Right atrium auricular region (tissue), 2 donors: ENCODE results near the gene UBE2E2. TPM values are rescaled to one million over a fixed set of nuclear protein-coding genes. Genes with fewer than 3 reads are reported as not detected.

Experiments
- DNase-seq: peaks from one replicate; pipeline ENCODE4 v3.0.0-alpha.2; 2019; ENCODE audit warnings: low spot score
- H3K27ac ChIP-seq, 2 donors: fragments of 200-600 bp; sonication (generic); 1 replicate in 1 of 2; 2 replicates in 1 of 2; pipeline ENCODE4 v1.5.1; 2016 to 2019
- H3K27me3 ChIP-seq, 2 donors: fragments of 200-600 bp; sonication (generic); one replicate each; pipeline versions ENCODE4 v1.5.1 to v1.6.0; 2017 to 2019
- H3K36me3 ChIP-seq: fragments of 200-600 bp; sonication (generic); one replicate; pipeline ENCODE4 v1.5.1; 2016
- H3K4me1 ChIP-seq, 2 donors: fragments of 200-600 bp; sonication (generic); one replicate each; pipeline versions ENCODE4 v1.5.1 to v1.6.0; 2017 to 2019
- H3K4me3 ChIP-seq, 2 donors: fragments of 200-600 bp; sonication (generic); 1 replicate in 1 of 2; 2 replicates in 1 of 2; pipeline ENCODE4 v1.5.1; 2017 to 2019; ENCODE audit warnings: mild to moderate bottlenecking in 1 of 2, moderate library complexity in 1 of 2
- H3K9me3 ChIP-seq, 2 donors: fragments of 200-600 bp; sonication (generic); one replicate each; pipeline ENCODE4 v1.5.1; 2019
- total RNA-seq, 2 donors: library from RNA; depleted of rRNA; stranded (reverse); fragments of >200 nt; gene quantifications; one replicate each; pipeline ENCODE4 v1.1.0, GENCODE V29; 2016
- TF ChIP-seq, protein P1 (sequence below), 2 donors: fragments of 200-600 bp; sonication (generic); IDR thresholded peaks; one replicate each; pipeline ENCODE4 v1.5.1; 2019; ENCODE audit warnings: antibody characterized with exemption in 2 of 2

Gene UBE2E2
- total RNA-seq, 2 donors from 2014 or later, result 31.0 to 36.7 TPM

DNA sequence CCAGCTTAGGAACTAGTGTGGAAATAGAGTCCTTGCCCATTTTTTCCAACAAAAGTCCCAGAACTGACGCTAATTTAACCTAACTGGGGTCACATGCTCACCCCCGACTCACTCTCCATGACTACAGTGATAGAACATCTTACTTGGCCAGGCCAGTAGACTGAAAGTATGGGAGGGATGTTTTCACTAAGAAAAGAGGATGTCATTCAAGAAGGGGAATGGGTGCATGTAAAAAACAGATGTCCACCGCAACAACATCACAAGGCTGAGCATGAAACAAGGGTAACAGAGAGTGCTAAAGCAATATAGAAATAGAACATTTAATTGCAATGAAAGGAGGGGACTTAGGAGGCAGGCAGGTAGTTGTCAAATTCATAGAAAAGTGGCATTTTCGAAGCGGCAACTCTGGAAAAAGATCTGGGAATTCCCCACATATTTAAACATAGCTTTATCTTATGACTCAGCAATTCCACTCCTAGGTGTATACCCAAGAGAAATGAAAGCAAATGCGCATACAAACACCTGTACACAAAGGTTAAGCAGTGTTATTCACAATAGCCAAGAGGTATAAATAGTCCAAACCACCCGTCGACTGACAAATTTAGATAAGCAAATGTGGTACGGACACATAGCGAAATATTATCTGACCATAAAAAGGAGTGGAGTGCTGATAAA lies 41.1 kb upstream of the UBE2E2 start:
- no peak for DNase-seq
- TF ChIP-seq, protein P1, sequence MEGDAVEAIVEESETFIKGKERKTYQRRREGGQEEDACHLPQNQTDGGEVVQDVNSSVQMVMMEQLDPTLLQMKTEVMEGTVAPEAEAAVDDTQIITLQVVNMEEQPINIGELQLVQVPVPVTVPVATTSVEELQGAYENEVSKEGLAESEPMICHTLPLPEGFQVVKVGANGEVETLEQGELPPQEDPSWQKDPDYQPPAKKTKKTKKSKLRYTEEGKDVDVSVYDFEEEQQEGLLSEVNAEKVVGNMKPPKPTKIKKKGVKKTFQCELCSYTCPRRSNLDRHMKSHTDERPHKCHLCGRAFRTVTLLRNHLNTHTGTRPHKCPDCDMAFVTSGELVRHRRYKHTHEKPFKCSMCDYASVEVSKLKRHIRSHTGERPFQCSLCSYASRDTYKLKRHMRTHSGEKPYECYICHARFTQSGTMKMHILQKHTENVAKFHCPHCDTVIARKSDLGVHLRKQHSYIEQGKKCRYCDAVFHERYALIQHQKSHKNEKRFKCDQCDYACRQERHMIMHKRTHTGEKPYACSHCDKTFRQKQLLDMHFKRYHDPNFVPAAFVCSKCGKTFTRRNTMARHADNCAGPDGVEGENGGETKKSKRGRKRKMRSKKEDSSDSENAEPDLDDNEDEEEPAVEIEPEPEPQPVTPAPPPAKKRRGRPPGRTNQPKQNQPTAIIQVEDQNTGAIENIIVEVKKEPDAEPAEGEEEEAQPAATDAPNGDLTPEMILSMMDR (IDR thresholded peaks at IDR 0.05), result no peak
- Histone ChIP-seq H3K36me3 (no peaks in the 10 kb centered on the region), H3K27ac (no peak overlapping the region), H3K27me3 (no peaks in the 10 kb centered on the region), H3K9me3 (no peaks in the 10 kb centered on the region), H3K4me3 (no peak overlapping the region), H3K4me1 (no peaks in the 10 kb centered on the region)

DNA sequence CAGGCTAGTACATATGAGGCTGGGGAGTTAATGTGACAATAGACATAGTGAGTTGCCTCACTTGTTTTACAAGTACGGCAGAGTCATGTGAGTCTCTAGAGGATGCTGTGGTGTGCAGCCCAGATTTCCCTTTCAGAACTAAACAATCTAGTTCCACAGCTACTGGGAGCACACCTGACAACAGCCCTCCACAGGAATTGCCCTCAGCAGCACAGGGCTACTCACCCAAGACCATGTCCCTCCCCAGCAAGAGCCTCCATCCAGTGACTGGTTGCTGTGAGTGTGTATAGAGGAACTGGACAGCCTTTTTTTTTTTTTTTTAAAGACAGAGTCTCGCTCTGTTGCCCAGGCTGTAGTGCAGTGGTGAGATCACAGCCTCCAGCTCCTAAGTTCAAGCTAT lies 40.2 kb upstream of the UBE2E2 start:
- Histone ChIP-seq H3K27ac (no peak overlapping the region), H3K36me3 (no peaks in the 10 kb centered on the region), H3K4me3 (no peak overlapping the region), H3K4me1 (no peaks in the 10 kb centered on the region), H3K27me3 (no peaks in the 10 kb centered on the region), H3K9me3 (no peaks in the 10 kb centered on the region)
- no peak for DNase-seq
- TF ChIP-seq, protein P1 (IDR thresholded peaks at IDR 0.05), result no peak

DNA sequence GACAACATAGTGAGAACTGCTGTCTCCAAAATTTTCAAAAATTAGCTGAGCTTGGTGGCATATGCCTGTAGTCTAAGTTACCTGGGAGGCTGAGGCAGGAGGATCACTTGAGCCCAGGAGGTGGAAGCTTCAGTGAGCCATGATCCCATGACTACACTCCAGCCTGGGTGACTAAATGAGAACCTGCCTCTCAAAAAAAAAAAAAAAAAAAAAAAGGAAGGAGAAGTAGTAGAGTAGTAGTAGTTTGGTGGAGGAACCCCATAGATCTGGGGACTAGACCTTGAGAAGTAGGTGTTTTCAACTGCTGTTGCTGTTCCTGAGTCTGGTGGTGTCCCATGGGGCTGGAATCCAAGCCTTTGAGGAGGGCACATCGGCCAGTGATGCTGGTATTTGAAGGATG lies 38.4 kb upstream of the UBE2E2 start:
- no peaks in the 10 kb centered on the region for H3K9me3 ChIP-seq
- no peaks in the 10 kb centered on the region for H3K4me1 ChIP-seq
- H3K36me3 ChIP-seq, result no peaks in the 10 kb centered on the region
- no peak for DNase-seq
- no peaks in the 10 kb centered on the region for H3K27me3 ChIP-seq
- TF ChIP-seq, protein P1 (IDR thresholded peaks at IDR 0.05), result no peak
- H3K4me3 ChIP-seq, result no peak overlapping the region
- no peak overlapping the region for H3K27ac ChIP-seq

DNA sequence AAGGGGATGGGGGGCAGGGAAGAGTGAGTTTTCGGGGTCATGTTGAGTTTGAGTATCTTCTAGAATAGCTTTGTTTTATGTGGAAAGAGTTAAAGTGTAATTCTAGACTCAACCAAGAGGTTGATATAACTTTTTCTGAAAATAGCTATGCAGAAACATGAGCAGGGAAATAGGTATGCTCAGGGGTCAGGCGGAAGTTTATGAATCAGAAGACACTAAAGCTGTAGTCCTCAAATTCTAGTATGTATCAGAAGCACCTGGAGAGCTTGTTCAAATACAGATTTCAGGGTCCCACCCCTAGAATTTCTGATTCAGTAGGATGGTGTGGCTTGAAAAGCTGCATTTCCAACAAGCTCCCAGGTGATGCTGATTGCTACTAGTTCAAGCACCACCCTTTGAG lies 37.6 kb upstream of the UBE2E2 start:
- H3K4me3 ChIP-seq, result no peak overlapping the region
- H3K27me3 ChIP-seq, result no peaks in the 10 kb centered on the region
- no peak overlapping the region for H3K27ac ChIP-seq
- no peak for DNase-seq
- no peaks in the 10 kb centered on the region for H3K4me1 ChIP-seq
- no peaks in the 10 kb centered on the region for H3K36me3 ChIP-seq
- TF ChIP-seq, protein P1 (IDR thresholded peaks at IDR 0.05), result no peak
- no peaks in the 10 kb centered on the region for H3K9me3 ChIP-seq

DNA sequence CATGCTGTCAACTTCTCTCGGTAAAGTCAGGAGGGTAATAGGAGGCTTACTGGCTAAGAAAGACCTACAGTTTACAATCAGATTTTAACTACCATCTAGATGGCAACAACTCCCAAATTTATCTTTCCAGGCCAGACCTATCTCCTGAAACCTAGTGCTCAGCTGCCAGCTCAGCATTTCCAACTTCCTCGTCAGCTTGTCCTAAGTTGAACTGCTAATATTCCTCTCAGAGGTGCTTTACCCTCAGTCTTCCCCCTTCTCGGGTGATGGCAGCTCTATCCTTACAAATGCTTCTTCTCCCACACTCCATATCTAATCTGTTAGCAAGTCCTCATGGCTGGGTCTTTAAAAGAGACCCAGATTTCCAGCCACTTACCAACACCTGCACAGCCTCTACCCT lies 36.9 kb upstream of the UBE2E2 start:
- no peaks in the 10 kb centered on the region for H3K9me3 ChIP-seq
- no peak overlapping the region for H3K27ac ChIP-seq
- H3K4me3 ChIP-seq, result no peak overlapping the region
- TF ChIP-seq, protein P1 (IDR thresholded peaks at IDR 0.05), result no peak
- DNase-seq, result no peak
- H3K27me3 ChIP-seq, result no peaks in the 10 kb centered on the region
- H3K4me1 ChIP-seq, result no peaks in the 10 kb centered on the region
- H3K36me3 ChIP-seq, result no peaks in the 10 kb centered on the region

DNA sequence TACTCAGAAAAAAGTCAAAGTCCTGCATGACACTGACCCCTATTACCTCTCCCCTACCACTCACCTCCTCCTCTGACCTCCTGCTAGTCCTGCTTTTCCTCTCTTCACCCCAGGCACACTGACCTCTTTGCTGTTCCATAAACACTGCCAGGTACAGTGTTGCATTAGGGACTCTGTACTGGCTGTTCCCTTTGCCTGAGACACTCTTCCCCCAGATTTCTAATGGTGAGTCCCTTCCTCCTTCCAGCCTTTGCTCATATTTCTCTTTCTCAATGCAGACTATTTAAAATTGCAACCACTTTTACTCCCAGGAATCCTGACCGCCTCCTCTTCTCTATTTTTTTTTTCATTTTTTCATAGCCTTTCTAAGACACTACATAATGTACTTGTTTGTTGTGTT lies 36.3 kb upstream of the UBE2E2 start:
- Histone ChIP-seq H3K27ac (no peak overlapping the region), H3K9me3 (no peaks in the 10 kb centered on the region), H3K4me3 (no peak overlapping the region), H3K36me3 (no peaks in the 10 kb centered on the region), H3K27me3 (no peaks in the 10 kb centered on the region), H3K4me1 (no peaks in the 10 kb centered on the region)
- DNase-seq, result no peak
- TF ChIP-seq, protein P1 (IDR thresholded peaks at IDR 0.05), result no peak
